ENCODE data around the gene CDT1. TPM values are rescaled to one million over a fixed set of nuclear protein-coding genes. Genes with fewer than 3 reads are reported as not detected.
"Not testable (repeated sequence)": the region's sequence is repeated elsewhere in the genome, so short reads cannot be mapped to it uniquely, and the experiment has no call there.

CDT1 gene
- total RNA-seq, 3 donors from 2014 or later (not counting 1 experiment from before 2014, with no cell fraction given), result 2.2 to 3.8 (median 2.6) TPM

- peak overlapping the region; percentile 82 to 85 for H3K27ac Mint-ChIP-seq
- TF ChIP-seq, protein P1, sequence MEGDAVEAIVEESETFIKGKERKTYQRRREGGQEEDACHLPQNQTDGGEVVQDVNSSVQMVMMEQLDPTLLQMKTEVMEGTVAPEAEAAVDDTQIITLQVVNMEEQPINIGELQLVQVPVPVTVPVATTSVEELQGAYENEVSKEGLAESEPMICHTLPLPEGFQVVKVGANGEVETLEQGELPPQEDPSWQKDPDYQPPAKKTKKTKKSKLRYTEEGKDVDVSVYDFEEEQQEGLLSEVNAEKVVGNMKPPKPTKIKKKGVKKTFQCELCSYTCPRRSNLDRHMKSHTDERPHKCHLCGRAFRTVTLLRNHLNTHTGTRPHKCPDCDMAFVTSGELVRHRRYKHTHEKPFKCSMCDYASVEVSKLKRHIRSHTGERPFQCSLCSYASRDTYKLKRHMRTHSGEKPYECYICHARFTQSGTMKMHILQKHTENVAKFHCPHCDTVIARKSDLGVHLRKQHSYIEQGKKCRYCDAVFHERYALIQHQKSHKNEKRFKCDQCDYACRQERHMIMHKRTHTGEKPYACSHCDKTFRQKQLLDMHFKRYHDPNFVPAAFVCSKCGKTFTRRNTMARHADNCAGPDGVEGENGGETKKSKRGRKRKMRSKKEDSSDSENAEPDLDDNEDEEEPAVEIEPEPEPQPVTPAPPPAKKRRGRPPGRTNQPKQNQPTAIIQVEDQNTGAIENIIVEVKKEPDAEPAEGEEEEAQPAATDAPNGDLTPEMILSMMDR (IDR thresholded peaks at IDR 0.05), result no peak
- no peaks in the 10 kb centered on the region for H3K27me3 Mint-ChIP-seq (ENCODE audit: low read depth in 2 of 2)
- Histone ChIP-seq H3K9me3 (ENCODE audit: control insufficient read depth, insufficient read depth, low read length) (no peaks in the 10 kb centered on the region), H3K4me3 (ENCODE audit: low read length) (no peak overlapping the region), H3K27ac (ENCODE audit: low read length) (peak overlapping the region; percentile 55), H3K4me1 (ENCODE audit: control insufficient read depth, insufficient read depth, low read length) (peaks cover 81% of the 10 kb centered on the region), H3K36me3 (ENCODE audit: control insufficient read depth, insufficient read depth, low read length) (no peaks in the 10 kb centered on the region), H3K27me3 (ENCODE audit: control insufficient read depth, insufficient read depth, low read length) (no peaks in the 10 kb centered on the region)
- intact Hi-C loops (cut with micrococcal nuclease), result loop anchor here (2.0 kb wide), 1 partner anchor 15 kb away; the partner anchor contains the start of gene PIEZO1
- ATAC-seq (no peak), DNase-seq (peak in 1 of 2 donors; percentile 55)
- no peaks in the 10 kb centered on the region for H3K9me3 Mint-ChIP-seq
- peak overlapping the region; percentile 75 for H3K4me3 Mint-ChIP-seq
- 65% methylated on average over 27 of the region's 30 CpGs for WGBS (ENCODE audit: insufficient coverage)
- H3K4me1 Mint-ChIP-seq, result peaks cover 34 to 57% of the 10 kb centered on the region in 2 donors
- H3K36me3 Mint-ChIP-seq, result no peaks in the 10 kb centered on the region
Observed at GRCh38 chr16:88769617-88770460, 33.8 kb upstream of the CDT1 start.

- TF ChIP-seq, protein P1 (IDR thresholded peaks at IDR 0.05), result no peak
- Histone ChIP-seq H3K4me1 (ENCODE audit: control insufficient read depth, insufficient read depth, low read length) (peaks cover 73% of the 10 kb centered on the region), H3K27me3 (ENCODE audit: control insufficient read depth, insufficient read depth, low read length) (no peaks in the 10 kb centered on the region), H3K4me3 (ENCODE audit: low read length) (no peak overlapping the region), H3K9me3 (ENCODE audit: control insufficient read depth, insufficient read depth, low read length) (no peaks in the 10 kb centered on the region), H3K27ac (ENCODE audit: low read length) (peak overlapping the region; percentile 55), H3K36me3 (ENCODE audit: control insufficient read depth, insufficient read depth, low read length) (no peaks in the 10 kb centered on the region)
- no peaks in the 10 kb centered on the region for H3K36me3 Mint-ChIP-seq
- ATAC-seq (peak; percentile 89 to 93 (median 92)), DNase-seq (peak; percentile 66 to 67)
- no peaks in the 10 kb centered on the region for H3K27me3 Mint-ChIP-seq (ENCODE audit: low read depth in 2 of 2)
- intact Hi-C loops (cut with micrococcal nuclease), result loop anchor here (2.0 kb wide), 1 partner anchor 14 kb away; the partner anchor contains the start of gene PIEZO1
- 26% methylated on average over 41 of the region's 41 CpGs for WGBS (ENCODE audit: insufficient coverage)
- peaks cover 34 to 61% of the 10 kb centered on the region in 2 donors for H3K4me1 Mint-ChIP-seq
- peak overlapping the region; percentile 82 to 85 for H3K27ac Mint-ChIP-seq
- H3K4me3 Mint-ChIP-seq, result peak overlapping the region; percentile 75
- H3K9me3 Mint-ChIP-seq, result no peaks in the 10 kb centered on the region
Observed at GRCh38 chr16:88770461-88771293, 32.9 kb upstream of the CDT1 start.

DNA sequence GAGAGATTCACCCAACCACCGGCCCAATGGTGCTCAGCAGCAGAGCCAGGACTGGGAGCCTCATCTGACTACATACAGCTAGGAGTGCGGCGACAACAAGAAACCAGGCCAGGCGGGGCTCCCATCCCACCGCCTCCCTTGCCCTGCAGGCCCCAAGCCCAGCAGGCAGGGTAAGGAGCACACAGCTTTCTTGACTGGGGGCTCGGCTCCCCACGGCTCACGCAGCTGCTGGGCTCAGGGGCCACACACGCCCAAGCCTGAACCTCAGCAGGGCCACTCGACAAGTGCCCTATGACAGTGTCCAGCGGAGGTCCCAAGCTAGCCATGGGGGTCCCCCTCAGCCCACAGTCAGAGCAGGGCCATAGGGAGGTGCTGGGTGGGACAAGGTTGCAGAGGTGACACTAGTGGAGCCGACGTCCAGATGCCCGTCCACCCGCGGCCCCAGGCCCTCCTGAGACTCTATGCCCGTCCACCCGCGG lies 32.3 kb upstream of the CDT1 start:
- Histone ChIP-seq H3K9me3 (ENCODE audit: control insufficient read depth, insufficient read depth, low read length) (no peaks in the 10 kb centered on the region), H3K27ac (ENCODE audit: low read length) (peak overlapping the region; percentile 55), H3K4me3 (ENCODE audit: low read length) (no peak overlapping the region), H3K27me3 (ENCODE audit: control insufficient read depth, insufficient read depth, low read length) (no peaks in the 10 kb centered on the region), H3K4me1 (ENCODE audit: control insufficient read depth, insufficient read depth, low read length) (peaks cover 66% of the 10 kb centered on the region), H3K36me3 (ENCODE audit: control insufficient read depth, insufficient read depth, low read length) (no peaks in the 10 kb centered on the region)
- intact Hi-C loops (cut with micrococcal nuclease), result loop anchor here (2.0 kb wide), 1 partner anchor 13 kb away; the partner anchor contains the start of gene PIEZO1
- DNase-seq (no peak), ATAC-seq (no peak)
- 62% methylated on average over 13 of the region's 19 CpGs for WGBS (ENCODE audit: insufficient coverage)
- Mint-ChIP-seq H3K27ac (peak overlapping the region; percentile 82 to 85), H3K4me1 (peaks cover 28 to 61% of the 10 kb centered on the region in 2 donors), H3K27me3 (ENCODE audit: low read depth in 2 of 2) (no peaks in the 10 kb centered on the region), H3K9me3 (no peaks in the 10 kb centered on the region), H3K4me3 (peak overlapping the region; percentile 75), H3K36me3 (no peaks in the 10 kb centered on the region)
- TF ChIP-seq, protein P1 (IDR thresholded peaks at IDR 0.05), result no peak

GRCh38 chr16:88771781-88772180 lies 31.8 kb upstream of the CDT1 start:
- not testable (repeated sequence) for H3K9me3 ChIP-seq (ENCODE audit: control insufficient read depth, insufficient read depth, low read length); H3K9me3 Mint-ChIP-seq; H3K27me3 ChIP-seq (ENCODE audit: control insufficient read depth, insufficient read depth, low read length); ATAC-seq; H3K36me3 ChIP-seq (ENCODE audit: control insufficient read depth, insufficient read depth, low read length); H3K27me3 Mint-ChIP-seq (ENCODE audit: low read depth in 2 of 2); H3K4me3 ChIP-seq (ENCODE audit: low read length); H3K36me3 Mint-ChIP-seq; DNase-seq; H3K27ac ChIP-seq (ENCODE audit: low read length)
- intact Hi-C loops (cut with micrococcal nuclease), result loop anchor here (2.0 kb wide), 1 partner anchor 13 kb away; the partner anchor contains the start of gene PIEZO1
- Mint-ChIP-seq H3K4me1 (peaks cover 27 to 64% of the 10 kb centered on the region in 2 donors), H3K27ac (peak overlapping the region in 1 of 2 donors; percentile 27), H3K4me3 (peak overlapping the region; percentile 40)
- peaks cover 62% of the 10 kb centered on the region for H3K4me1 ChIP-seq (ENCODE audit: control insufficient read depth, insufficient read depth, low read length)
- 88% methylated on average over 16 of the region's 23 CpGs for WGBS (ENCODE audit: insufficient coverage)

Data from natural killer cell (primary cell).